Central memory CD4-positive, alpha-beta T cell (primary cell): Measurements from ENCODE around the gene RAX2.
"Not testable (repeated sequence)": the region's sequence is repeated elsewhere in the genome, so short reads cannot be mapped to it uniquely, and the experiment has no call there.

Experiments
- DNase-seq: peaks from one replicate; pipeline ENCODE4 v3.0.0; 2022
- total RNA-seq, 3 experiments: gene quantifications; one replicate each; lab custom pipeline; 2026; lab: John Stamatoyannopoulos, UW

The RAX2 gene
- 0 reads per million in 3 experiments for total RNA-seq

- DNase-seq, result no peak
Measured at GRCh38 chr19:3771906-3772455, at the start of gene RAX2. Gene RAX2 (minus strand): TSS chr19:3772228. CDS start chr19:3771742, 486 bp downstream.

- DNase-seq, result no peak
Measured at GRCh38 chr19:3821156-3821555, 49.1 kb upstream of the RAX2 start.

- DNase-seq, result no peak
Measured at GRCh38 chr19:3819989-3820388, 48.0 kb upstream of the RAX2 start.

- no peak for DNase-seq
Measured at GRCh38 chr19:3818918-3819317, 46.9 kb upstream of the RAX2 start.

GRCh38 chr19:3818466-3818865 lies 46.4 kb upstream of the RAX2 start:
- DNase-seq, result no peak

- no peak for DNase-seq
Measured at GRCh38 chr19:3817761-3818160, 45.7 kb upstream of the RAX2 start.

GRCh38 chr19:3816566-3817218 lies 44.7 kb upstream of the RAX2 start:
- DNase-seq, result no peak

GRCh38 chr19:3816148-3816547 lies 44.1 kb upstream of the RAX2 start:
- DNase-seq, result not testable (repeated sequence)

- DNase-seq, result no peak
Measured at GRCh38 chr19:3814648-3815047, 42.6 kb upstream of the RAX2 start.

- DNase-seq, result no peak
Measured at GRCh38 chr19:3813473-3814392, 41.7 kb upstream of the RAX2 start.

- DNase-seq, result no peak
Measured at GRCh38 chr19:3810708-3811355, 38.8 kb upstream of the RAX2 start.

- DNase-seq, result no peak
Measured at GRCh38 chr19:3809881-3810707, 38.1 kb upstream of the RAX2 start.

GRCh38 chr19:3808420-3809143 lies 36.6 kb upstream of the RAX2 start:
- DNase-seq, result no peak

- DNase-seq, result no peak
Measured at GRCh38 chr19:3807574-3808354, 35.7 kb upstream of the RAX2 start.

- no peak for DNase-seq
Measured at GRCh38 chr19:3807131-3807480, 35.1 kb upstream of the RAX2 start.

GRCh38 chr19:3805859-3806258 lies 33.8 kb upstream of the RAX2 start:
- DNase-seq, result no peak

- no peak for DNase-seq
Measured at GRCh38 chr19:3804429-3804828, 32.4 kb upstream of the RAX2 start.

- no peak for DNase-seq
Measured at GRCh38 chr19:3803986-3804385, 32.0 kb upstream of the RAX2 start.

- no peak for DNase-seq
Measured at GRCh38 chr19:3803114-3803888, 31.3 kb upstream of the RAX2 start.
